GM12874 (cell line): ENCODE data around the gene MRPL52.

Experiments used
- CTCF ChIP-seq: IDR thresholded peaks from 2 replicates; pipeline ENCODE4 v1.5.1; 2011; ENCODE audit warnings: low read depth, mild to moderate bottlenecking, control low read depth, low read length, moderate library complexity; ENCODE audit not compliant: insufficient read depth

Gene MRPL52

DNA sequence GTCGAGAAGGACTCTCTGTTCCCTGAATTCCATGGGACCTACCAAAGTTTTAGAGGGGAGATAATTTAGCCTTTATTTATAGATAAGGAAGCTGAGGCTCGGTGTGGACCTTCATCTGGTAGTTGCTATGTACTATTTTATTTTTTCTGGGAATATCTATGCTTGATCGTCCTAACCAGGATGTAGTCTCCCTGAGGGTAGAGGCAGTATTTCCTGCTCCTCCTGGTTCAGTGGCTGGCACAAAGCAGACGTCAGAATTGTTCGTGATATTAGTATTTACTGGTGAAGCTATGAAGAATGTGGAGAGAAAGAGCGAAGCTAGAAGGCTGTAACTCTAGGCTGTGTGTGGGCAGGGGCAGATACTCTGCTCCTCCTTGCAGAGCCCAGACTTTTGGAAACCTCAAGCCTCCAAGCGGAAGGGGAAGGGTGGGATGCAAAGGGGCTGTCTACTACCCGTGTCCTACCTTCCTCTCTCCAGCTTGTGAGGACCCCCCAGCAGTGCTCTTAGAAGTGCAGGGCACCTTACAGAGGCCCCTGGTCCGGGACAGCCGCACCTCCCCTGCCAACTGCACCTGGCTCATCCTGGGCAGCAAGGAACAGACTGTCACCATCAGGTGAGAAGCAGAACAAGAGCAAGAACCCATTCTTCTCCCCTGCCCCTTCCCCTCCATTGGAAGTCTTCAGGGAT is 43.3 kb downstream of the MRPL52 start:
- no peak for TF ChIP-seq CTCF

GRCh38 chr14:22875003-22875747 is 45.5 kb downstream of the MRPL52 start:
- TF ChIP-seq CTCF: no peak

- TF ChIP-seq CTCF: no peak
These were observed 46.1 kb downstream of the MRPL52 start for GRCh38 chr14:22875748-22876319.

DNA sequence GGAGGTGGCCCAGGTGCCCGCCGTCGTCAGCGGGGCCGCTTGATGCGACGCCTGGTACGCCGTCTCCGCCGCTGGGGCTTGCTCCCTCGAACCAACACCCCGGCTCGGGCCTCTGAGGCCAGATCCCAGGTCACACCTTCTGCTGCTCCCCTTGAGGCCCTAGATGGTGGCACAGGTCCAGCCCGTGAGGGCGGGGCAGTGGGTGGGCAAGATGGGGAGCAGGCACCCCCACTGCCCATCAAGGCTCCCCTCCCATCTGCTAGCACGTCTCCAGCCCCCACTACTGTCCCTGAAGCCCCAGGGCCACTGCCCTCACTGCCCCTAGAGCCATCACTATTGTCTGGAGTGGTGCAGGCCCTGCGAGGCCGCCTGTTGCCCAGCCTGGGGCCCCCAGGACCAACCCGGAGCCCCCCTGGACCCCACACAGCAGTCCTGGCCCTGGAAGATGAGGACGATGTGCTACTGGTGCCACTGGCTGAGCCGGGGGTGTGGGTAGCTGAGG is 47.4 kb downstream of the MRPL52 start:
- no peak for TF ChIP-seq CTCF

GRCh38 chr14:22878271-22879246 is 48.9 kb downstream of the MRPL52 start:
- no peak for TF ChIP-seq CTCF

GRCh38 chr14:22882064-22882463 is 52.4 kb downstream of the MRPL52 start:
- no peak for TF ChIP-seq CTCF
